Tibial nerve (tissue), 4 donors: ENCODE measurements around the gene ZWILCH.

Source experiments
- CTCF ChIP-seq, 5 experiments: fragments of 200-600 bp in 3 of 5; fragments of 450-650 bp in 2 of 5; sonication (generic) in 3 of 5; IDR thresholded peaks; one replicate each; pipeline ENCODE4 v1.5.1; 2016 to 2019; ENCODE audit warnings: antibody characterized with exemption in 5 of 5, mild to moderate bottlenecking in 3 of 5, moderate library complexity in 2 of 5
- EP300 ChIP-seq, 2 donors: sonication (generic); formaldehyde crosslinking; IDR thresholded peaks; one replicate each; pipeline ENCODE4 v1.6.1; 2017; ENCODE audit warnings: antibody characterized with exemption in 2 of 2, mild to moderate bottlenecking in 1 of 2
- POLR2A ChIP-seq, 2 donors: fragments of 450-650 bp; IDR thresholded peaks; one replicate each; pipeline ENCODE4 v1.6.1; 2017; ENCODE audit warnings: antibody characterized with exemption in 2 of 2, mild to moderate bottlenecking in 2 of 2, moderate library complexity in 2 of 2

- TF ChIP-seq CTCF (IDR thresholded peaks at IDR 0.05) (no peak), POLR2A (IDR thresholded peaks at IDR 0.05) (no peak), EP300 (IDR thresholded peaks at IDR 0.05) (no peak)
These were observed 60.1 kb downstream of the ZWILCH start for GRCh38 chr15:66565141-66565641.
